Eye (tissue), 1 donor: ENCODE data around the gene SLC12A4.
A peak's percentile ranks its signal among the peaks of the same experiment; 100 is the strongest.
"Not testable (repeated sequence)": the region's sequence is repeated elsewhere in the genome, so short reads cannot be mapped to it uniquely, and the experiment has no call there.

Source experiments
- DNase-seq: peaks from one replicate; pipeline ENCODE4 v3.0.0-alpha.2; 2015

SLC12A4 gene

DNA sequence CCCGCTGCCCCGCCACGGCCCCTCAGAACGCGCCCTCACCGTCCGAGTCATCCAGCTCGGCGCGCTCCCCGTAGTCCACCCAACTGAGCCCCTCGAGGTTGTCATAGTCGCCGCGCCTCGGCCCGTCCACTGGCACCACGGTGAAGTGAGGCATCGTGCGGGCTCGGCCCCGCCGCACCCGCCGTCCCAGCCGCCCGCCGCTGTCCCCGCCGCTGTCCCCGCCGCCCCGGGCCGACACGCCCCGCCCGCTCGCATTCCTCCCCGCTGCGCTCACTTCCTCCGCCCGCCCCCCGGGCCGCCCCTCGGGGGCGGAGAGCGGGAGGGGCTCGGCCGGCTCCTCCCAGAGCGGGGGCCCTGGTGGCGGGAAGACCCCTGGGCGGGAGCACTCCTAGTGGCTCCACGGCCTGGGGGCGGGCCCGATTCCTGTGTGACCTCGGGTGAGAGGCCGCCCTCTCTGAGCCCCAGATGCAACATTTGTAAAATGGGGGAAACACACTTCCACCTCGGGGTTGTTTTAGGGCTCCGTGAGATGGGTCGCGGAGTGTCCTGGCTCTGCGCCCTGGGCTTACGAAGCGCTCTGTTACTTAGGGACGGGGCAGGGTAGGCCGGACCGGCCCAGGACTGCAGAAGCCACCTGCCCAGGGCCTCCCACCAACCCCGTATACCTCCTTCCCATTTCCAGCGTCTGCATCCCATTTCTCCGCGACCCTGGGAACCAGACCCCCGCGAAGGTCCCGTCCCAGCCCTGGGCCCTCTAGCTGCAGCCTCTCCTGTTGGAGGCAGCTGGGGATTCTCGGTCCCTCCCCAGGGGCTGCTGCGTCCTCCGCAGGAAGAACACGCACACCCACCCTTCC, at the start of gene SLC12A4:
TSS of gene SLC12A4 (minus strand) at position 238 of the 854 bp plus-strand sequence. CDS start at position 154, 84 bp downstream.
- peak; percentile 90 for DNase-seq

DNA sequence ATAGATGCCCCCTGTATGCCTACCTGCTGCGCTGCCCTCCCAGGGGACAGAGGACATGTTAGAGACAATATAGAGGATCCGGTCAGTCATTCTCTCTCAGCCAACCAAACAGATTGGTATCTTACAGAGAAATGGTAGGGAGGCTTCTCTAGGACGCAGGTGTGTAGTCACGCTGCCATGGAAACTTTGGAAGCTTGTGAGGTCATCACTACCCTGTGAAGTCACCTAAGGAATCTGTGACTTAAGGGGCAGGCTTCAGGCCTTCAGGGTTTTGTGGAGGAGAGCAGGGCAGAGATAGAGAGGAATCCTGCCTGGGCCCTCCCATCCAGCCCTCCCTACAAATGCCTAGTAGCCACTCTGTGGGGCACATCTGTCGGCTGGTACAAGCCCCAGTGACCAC, 47.2 kb upstream of the SLC12A4 start, which contains the start of gene DPEP2NB:
TSS of gene DPEP2NB (minus strand) at position 231 of the 400 bp plus-strand sequence. CDS start at position 90, 141 bp downstream.
- no peak for DNase-seq

DNA sequence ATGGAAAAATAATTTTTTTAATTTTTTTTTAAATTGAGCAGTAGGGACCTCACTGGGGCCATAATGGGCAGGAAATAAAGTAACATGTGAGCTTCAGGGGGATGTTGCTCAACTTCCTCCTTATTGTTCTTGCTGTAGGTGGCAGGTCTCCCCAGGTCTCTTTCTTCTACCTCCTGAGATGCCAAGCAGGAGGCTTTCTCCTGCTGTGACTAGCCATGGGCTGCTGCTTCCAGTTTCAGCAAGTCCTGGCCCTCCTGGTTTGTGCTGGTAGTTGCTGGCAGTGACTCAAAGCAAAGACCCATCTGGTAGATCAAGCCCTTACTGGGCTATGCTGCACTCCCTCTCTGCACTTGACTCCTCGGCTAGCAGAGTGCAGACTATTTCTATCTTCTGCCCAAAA, 45.0 kb upstream of the SLC12A4 start:
- DNase-seq, result no peak

DNA sequence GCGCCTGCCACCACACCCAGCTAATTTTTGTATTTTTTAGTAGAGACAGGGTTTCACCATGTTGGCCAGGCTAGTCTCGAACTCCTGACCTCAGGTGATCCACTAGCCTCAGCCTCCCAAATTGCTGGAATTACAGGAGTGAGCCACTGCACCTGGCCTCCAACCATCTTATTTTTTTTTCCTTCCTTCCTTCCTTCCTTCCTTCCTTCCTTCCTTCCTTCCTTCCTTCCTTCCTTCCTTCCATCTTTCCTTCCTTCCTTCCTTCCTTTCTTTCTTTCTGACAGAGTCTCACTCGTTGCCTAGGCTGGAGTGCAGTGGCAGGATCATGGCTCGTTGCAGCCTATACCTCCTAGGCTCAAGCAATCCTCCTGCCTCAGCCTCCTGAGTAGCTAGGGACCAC, 41.4 kb upstream of the SLC12A4 start:
- not testable (repeated sequence) for DNase-seq

DNA sequence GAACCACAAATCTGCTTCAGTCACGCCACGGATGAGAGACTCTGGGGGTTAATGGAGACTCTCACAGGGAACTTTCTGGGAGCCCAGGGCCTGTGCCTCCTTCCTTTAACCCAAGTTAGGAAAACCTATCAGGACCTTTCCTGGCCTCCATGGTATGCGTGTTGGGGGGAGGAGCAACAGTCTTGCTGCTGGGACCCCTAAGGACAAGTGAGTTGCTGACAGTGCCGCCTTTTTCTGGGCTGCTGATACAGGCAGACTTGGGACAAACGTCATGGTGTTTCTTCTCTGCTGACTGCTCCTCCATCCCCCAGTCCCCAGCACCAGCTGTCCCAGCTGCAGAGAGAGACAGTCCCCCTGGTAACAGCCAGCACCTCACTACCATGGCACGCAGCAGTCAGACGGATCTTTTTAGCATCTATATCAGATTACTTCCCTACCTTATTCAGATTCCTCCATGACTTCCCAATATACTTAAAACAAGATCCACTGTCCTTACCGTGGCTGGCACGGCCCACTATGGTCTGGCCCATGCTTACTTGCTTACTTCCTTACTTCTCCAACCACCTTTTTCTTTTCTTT, 40.8 kb upstream of the SLC12A4 start:
- no peak for DNase-seq

DNA sequence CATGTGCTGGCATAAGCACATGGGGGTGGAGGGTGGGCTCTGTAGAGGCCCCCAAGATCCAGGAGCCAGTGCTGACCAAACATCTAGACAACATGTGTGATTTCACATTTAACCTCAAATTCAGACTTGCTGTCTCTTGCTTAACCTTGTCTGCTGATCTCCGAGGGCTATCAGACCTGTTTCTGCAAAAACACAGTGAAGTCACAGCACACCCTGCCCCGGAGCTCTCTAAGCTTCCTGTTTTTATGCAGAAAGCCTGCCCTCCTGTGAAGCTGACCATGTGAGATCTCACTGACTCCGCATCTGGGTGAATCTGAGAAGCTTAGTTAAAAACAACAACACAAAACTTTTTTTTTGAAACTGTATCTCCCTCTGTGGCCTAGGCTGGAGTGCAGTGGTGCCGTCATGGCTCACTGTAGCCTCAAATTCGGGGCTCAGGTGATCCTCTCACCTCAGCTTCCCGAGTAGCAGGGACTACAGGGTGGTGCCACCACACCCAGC, 37.4 kb upstream of the SLC12A4 start:
- DNase-seq, result peak; percentile 5

DNA sequence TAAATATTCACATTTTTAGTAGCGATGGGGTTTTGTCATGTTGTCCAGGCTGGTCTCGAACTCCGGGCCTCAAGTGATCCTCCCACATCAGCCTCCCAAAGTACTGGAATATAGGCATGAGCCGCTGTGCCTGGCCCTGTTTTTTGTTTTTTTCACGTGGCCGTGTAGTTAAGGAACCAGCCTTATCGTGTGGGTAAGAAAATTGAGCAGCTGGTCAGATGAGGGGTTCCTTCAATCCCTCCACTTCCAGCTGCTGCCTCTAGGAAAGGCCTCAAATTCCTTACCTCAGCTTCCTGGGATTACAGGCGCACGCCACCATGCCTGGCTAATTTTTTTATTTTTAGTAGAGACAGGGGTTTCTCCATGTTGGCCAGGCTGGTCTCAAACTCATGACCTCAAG, 36.8 kb upstream of the SLC12A4 start:
- no peak for DNase-seq

DNA sequence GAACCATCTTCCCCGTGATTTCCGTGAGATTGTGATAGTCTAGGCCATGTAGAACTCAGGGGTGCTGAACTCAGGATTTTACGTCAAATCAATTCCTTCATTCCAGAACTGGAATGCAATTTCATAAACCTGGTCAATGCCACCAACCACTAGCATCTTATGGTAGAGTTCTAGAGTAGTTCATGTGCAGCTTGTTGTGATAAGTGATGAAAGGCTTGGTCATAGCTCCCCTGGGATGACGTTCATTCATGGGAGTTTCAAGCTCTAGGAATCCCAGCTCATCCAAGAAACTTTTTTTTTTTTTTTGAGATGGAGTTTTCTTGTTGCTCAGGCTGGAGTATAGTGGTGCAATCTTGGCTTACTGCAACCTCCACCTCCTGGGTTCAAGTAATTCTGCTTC, 34.6 kb upstream of the SLC12A4 start:
- no peak for DNase-seq

DNA sequence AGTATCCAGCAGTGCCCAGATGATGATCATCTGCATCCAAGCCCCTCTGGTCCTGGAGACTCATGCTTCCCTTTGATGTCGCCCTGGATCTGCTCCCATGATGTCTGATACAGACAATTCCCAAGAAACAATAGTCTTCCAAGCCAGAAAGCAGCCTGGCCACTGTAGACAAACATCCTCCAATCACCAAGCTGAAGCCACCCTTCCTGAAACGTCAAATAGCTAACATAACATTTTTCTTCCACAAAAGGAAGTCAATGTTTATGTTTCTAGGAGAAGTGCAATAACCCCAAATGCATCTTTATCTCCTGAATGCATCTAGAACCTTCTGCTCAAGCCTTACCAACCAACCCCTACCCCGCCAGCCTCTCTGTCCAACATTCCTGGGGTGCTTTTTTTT, 32.0 kb upstream of the SLC12A4 start:
- DNase-seq, result no peak

DNA sequence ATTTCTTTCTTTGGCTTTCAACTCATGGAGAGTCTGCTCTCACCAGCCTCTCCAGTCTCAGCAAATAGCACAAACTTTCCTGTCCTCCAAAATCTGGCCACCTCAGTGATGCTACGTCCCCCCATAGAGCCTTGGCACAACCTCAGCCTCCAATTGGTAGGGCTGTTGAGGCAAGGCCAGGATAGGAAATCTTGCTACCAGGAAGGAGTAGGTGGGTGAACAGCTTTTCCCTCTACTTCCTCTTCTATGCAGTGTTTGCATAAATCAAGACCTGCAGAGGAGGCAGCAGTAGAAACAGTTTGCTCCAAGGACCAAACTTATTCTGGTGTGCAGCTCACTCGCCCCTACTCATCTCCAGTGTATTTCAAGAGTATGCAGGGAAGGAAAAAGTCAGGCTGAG, 31.5 kb upstream of the SLC12A4 start:
- DNase-seq, result no peak

DNA sequence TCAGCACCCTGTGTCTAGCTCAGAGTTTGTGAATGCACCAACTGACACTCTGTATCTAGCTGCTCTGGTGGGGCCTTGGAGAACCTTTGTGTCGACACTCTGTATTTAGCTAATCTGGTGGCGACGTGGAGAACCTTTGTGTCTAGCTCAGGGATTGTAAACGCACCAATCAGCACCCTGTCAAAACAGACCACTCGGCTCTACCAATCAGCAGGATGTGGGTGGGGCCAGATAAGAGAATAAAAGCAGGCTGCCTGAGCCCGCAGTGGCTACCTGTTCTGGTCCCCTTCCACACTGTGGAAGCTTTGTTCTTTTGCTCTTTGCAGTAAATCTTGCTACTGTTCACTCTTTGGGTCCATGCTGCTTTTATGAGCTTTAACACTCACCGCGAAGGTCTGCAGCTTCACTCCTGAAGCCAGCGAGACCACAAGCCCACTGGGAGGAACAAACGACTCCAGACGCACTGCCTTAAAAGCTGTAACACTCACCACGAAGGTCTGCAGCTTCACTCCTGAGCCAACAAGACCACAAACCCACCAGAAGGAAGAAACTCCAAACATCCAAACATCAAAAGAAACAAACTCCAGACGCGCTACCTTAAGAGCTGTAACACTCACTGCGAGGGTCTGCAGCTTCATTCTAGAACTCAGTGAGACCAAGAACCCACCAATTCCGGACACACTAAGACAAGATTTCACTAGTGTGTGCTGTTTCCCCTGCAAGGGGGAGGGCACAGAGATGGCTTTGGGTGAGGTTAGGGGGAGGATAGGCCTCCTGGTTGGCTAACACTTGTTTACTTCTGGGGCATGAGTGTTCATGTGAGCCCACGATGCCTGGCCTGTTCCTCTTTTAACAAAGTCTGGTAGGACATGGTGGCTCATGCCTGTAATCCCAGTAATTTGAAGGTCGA, 30.6 kb upstream of the SLC12A4 start, which contains the start of gene DPEP2:
TSS of gene DPEP2 (minus strand) at position 706 of the 910 bp plus-strand sequence. CDS start 6,272 bp downstream, outside the sequence.
- not testable (repeated sequence) for DNase-seq

DNA sequence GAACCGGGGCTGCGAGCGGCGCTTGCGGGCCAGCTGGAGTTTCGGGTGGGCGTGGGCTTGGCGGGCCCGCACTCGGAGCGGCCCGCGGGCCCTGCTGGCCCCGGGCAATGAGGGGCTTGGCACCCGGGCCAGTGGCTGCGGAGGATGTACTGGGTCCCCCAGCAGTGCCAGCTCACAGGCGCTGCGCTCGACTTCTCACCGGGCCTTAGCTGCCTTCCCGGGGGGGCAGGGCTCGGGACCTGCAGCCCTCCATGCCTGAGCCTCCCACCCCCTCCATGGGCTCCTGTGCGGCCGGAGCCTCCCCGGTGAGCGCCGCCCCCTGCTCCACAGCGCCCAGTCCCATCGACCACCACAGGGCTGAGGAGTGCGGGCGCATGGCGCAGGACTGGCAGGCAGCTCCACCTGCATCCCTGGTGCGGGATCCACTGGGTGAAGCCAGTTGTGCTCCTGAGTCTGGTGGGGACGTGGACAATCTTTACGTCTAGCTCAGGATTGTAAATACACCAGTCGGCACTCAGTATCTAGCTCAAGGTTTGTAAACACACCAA, 29.9 kb upstream of the SLC12A4 start:
- DNase-seq, result not testable (repeated sequence)

DNA sequence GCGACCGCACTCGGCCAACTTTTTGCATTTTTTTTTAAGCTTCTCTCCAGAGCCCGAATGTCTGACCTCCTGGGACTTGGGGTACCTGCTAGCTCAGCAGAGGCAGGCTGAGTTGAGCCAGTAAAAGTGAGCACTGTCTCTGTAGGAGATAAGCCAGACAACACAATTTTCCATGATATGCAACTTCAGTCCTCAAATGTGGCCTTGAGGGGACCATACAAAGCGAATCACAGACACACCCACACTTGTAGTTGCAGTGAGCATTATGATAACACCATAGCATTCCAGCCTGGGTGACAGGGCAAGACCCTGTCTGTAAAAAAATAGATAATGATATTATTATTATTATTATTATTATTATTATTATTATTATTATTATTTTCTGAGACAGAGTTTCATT, 28.2 kb upstream of the SLC12A4 start:
- DNase-seq, result no peak

DNA sequence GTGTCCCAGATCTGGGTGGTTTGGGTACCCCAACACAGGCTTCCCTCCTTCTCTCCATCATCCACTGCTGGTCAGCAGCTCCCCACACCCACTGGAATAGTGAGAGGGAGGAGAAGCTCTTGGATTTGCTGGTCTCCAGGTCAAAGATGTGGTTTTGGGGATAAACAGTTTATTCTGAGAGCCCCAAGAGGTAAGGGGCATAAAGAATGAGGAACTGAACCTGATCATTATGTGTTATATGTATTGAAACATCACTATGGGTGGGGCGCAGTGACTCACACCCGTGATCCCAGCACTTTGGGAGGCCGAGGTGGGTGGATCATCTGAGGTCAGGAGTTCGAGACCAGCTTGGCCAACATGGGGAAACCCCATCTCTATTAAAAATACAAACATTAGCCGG, 27.0 kb upstream of the SLC12A4 start:
- DNase-seq, result no peak

DNA sequence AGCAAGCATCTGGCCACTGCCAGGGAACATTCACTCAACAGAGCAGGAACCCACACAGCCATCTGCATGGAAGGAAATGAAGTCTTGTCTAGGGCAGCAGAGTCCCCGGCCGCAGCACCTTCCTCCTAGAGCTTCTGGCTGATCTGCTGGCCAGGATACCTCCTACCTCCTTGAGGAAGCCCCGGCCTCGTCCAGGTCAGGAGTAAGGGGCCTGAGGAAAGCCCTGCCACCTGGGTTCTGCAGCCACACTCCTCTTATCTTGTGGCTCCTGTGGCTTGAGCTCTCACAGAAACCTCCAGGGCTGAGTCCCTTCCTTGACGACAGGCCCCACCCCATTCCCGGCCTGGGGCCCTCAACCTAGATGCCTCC, 25.6 kb upstream of the SLC12A4 start:
- DNase-seq, result not testable (repeated sequence)

DNA sequence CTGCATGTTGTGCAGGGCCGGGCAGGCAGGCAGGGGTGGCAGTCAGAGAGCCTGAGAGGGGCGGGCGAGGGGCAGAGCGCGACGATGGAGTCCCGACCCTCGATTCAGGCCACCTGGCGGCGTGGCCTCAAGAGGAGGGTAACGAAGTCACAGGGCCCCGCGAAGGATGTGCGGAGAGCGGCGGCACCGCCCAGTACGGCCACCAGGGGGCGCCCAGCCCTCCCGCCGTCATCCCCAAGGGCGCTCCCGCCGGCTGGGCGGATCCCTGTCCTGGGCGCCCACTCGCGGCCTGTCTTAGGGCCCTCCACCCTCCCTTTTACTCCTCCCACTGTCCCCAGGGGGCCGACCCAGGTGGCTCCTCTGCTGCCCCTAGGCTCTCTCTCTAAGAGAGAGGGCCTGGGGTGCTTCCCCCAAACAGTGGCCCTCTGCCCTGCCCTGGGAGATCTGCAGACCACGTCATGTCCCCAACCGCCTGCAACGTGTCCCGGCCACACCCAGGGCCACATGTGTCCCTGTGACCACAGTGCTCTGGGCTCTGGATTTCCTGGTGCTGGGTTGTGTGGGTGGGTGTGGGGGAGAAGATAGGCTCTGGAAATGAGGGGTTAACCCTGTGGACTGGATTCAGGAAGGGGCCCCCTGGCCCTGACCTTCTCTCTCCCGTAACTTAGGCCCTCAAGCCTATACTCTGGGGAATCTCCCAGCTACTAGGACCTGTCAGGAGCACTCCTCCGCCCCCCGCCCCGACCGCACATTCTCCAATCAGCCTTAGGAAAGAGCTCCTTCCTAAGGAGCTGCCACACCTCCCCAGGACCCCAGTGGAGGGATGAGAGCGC, 25.0 kb upstream of the SLC12A4 start:
- DNase-seq, result peak; percentile 86

DNA sequence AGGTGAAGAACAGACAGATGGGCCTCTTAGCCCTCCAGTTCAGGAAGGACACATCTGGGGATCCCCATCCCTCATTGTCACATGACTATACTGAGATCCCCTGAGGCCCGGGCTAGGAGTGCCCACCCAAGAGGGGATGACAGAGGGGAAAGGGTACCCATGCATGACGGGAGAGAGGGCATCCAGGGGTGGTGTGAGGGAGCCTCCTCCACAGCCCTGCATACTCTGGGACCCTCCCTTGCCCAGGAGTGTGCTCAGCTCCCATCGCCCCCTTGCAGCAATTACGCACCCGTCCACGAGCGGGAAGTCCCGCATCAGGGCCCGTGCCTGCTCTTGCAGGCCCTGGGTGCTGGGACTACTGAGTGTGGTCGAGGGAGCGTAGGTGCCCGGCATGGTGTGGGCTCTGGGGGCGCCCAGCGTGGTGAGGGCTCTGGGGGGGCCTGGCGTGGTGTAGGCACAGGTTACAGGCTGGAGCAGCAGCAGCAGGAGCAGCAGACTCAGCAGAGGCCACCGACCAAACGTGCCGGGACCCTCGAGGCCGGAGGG, 24.3 kb upstream of the SLC12A4 start:
- DNase-seq, result no peak

DNA sequence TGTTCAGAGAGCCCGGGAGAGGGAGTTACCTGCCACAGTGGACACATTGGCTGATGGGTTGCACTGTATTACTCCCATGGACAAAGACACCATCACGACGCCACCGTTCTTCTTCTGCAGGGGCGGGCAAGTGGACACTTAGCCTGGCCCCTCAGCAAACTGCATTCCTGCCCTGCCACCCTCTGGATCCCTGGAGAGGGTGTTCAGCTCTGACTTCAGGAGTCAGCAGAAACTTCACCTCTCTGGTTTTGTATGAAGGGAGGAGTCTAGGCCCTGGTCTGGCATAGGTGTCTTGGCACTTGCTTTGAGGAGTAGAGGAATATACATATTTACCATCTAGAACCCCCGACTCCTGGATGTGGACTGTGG, 21.6 kb upstream of the SLC12A4 start:
- no peak for DNase-seq

DNA sequence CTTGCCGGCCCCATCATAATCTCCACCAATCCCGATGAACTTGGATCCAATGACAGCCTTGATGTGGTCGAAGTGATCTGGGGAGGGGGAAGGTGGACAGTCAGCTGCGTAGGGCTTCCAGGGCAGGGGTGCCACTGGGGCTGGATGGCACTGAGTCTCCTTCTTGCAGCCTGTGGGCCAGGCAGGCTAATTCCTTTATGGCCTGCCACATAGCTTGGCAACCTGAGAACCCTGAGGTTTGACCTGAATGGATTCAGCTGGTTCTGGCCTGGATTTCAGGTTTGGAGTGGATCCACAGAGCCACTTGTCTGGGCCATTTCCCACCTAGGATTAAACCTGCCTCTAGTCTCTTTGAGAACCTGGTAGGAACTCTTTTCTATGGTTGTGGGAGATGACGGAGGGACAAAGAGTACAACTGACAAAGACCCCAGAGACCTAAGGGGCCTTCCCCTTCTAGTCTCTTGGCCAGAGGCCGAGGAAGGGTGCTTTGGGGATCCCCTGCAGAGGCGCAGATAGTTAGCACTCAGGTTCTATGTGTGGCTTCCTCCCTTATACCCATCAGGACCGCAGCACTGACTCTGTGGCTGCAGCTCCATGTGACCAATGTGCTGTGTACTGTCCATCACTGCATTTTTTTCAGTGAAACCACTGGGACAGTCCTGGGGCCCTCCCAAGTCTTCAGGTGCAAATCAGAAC, 21.0 kb upstream of the SLC12A4 start:
- no peak for DNase-seq

DNA sequence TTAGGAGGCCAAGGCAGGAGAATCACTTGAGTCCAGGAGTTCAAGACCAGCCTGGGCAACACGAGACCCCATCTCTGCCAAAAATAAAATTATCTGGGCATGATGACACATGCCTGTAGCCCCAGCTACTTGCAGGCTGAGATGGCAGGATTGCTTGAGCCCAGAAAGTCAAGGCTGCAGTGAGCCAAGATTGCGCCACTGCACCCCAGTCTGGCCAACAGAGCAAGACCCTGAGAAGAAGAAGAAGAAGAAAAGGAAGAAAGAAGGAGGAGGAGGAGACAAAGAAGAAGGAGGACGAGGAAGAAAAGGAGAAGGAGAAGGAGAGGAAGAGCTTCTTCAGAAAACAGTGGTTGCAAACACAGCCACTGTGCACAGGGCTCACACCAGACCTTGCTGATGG, 20.2 kb upstream of the SLC12A4 start:
- no peak for DNase-seq
